ENCODE measurements around the gene GABPB1.

- no peak for TF ChIP-seq CTCF (IDR thresholded peaks at IDR 0.05)
- TF ChIP-seq POLR2A (IDR thresholded peaks at IDR 0.05), result no peak
- TF ChIP-seq EP300 (IDR thresholded peaks at IDR 0.05), result no peak
Observed at GRCh38 chr15:50259276-50259675, 95.7 kb downstream of the GABPB1 start.

Measured in stomach (tissue), 4 donors.